Endodermal cell (in vitro differentiated cells): ENCODE data around the gene NFX1. TPM values are rescaled to one million over a fixed set of nuclear protein-coding genes. Genes with fewer than 3 reads are reported as not detected.

ENCODE experiments used
- DNase-seq: peaks from one replicate; pipeline ENCODE4 v3.0.0-alpha.2; 2017
- H3K27ac ChIP-seq: 2 replicates; pipeline ENCODE4 v1.5.1; 2013; ENCODE audit warnings: mild to moderate bottlenecking, low read depth, low read length, moderate library complexity
- H3K27me3 ChIP-seq: 2 replicates; pipeline ENCODE4 v1.6.1; 2013; ENCODE audit warnings: mild to moderate bottlenecking, low read length, moderate library complexity; ENCODE audit not compliant: insufficient read depth, control insufficient read depth, poor library complexity, severe bottlenecking
- H3K36me3 ChIP-seq: 2 replicates; pipeline ENCODE4 v1.7.0; 2013; ENCODE audit warnings: mild to moderate bottlenecking, low read length, moderate library complexity; ENCODE audit not compliant: control insufficient read depth, insufficient read depth
- H3K4me1 ChIP-seq: one replicate; pipeline ENCODE4 v1.7.0; 2013; ENCODE audit warnings: low read length; ENCODE audit not compliant: control insufficient read depth, insufficient read depth
- H3K4me3 ChIP-seq: 2 replicates; pipeline ENCODE4 v1.5.1; 2013; ENCODE audit warnings: mild to moderate bottlenecking, low read length, moderate library complexity
- H3K9ac ChIP-seq: 2 replicates; pipeline ENCODE4 v1.6.1; 2013; ENCODE audit warnings: mild to moderate bottlenecking, low read length, moderate library complexity; ENCODE audit not compliant: poor library complexity, severe bottlenecking; ENCODE audit errors: extremely low read depth
- H3K9me3 ChIP-seq: 2 replicates; pipeline ENCODE4 v1.6.1; 2013; ENCODE audit warnings: mild to moderate bottlenecking, low read length, moderate library complexity; ENCODE audit not compliant: control insufficient read depth
- H3K27ac Mint-ChIP-seq: 2 replicates; pipeline ENCODE4 v1.8.0; 2020; ENCODE audit warnings: mixed read lengths
- H3K27me3 Mint-ChIP-seq: 2 replicates; pipeline ENCODE4 v1.8.0; 2021; ENCODE audit warnings: mild to moderate bottlenecking, mixed read lengths; ENCODE audit not compliant: insufficient read depth
- H3K36me3 Mint-ChIP-seq: 2 replicates; pipeline ENCODE4 v1.8.0; 2020; ENCODE audit warnings: low read depth, mixed read lengths
- H3K4me1 Mint-ChIP-seq: 2 replicates; pipeline ENCODE4 v1.8.0; 2020; ENCODE audit warnings: mixed read lengths
- H3K4me3 Mint-ChIP-seq: 2 replicates; pipeline ENCODE4 v1.8.0; 2020; ENCODE audit warnings: mild to moderate bottlenecking, moderate library complexity, mixed read lengths
- H3K9me3 Mint-ChIP-seq: 2 replicates; pipeline ENCODE4 v1.8.0; 2020; ENCODE audit warnings: mild to moderate bottlenecking, mixed read lengths
- CTCF ChIP-seq: fragments of 200-600 bp; sonication (generic); conservative IDR thresholded peaks from 2 replicates; pipeline ENCODE4 v1.5.0; 2021; ENCODE audit warnings: antibody characterized with exemption, mild to moderate bottlenecking
- WGBS, 2 experiments: methylation state at CpG; one replicate each; pipeline versions ENCODE4 v1.1.5 to v1.1.7; 2013; ENCODE audit warnings: missing lambda C conversion rate in 2 of 2, mixed read lengths in 1 of 2; ENCODE audit not compliant: insufficient coverage in 1 of 2, insufficient read length in 1 of 2; 5-methylcytosine and 5-hydroxymethylcytosine counted together
- long read RNA-seq, 4 experiments: library from polyadenylated mRNA in 2 of 4; library from RNA in 1 of 4; library from capped mRNA in 1 of 4; stranded (forward) in 3 of 4; unstranded in 1 of 4; transcript quantifications; one replicate each; pipeline ENCODE4 v2.0.0, GENCODE V29; 2020 to 2021; ENCODE audit warnings: inconsistent platforms in 1 of 4
- polyA plus RNA-seq, 2 experiments: library from polyadenylated mRNA; stranded (reverse); fragments of 50-300 nt; gene quantifications; one replicate each; pipeline ENCODE4 v1.2.3, GENCODE V29; 2013
- total RNA-seq, 2 donors: library from RNA; stranded (reverse); fragmentation: NEBNext Ultra II Directional in 1 of 2; extraction: Animal tissue kit (Norgen Biotek cat#: 25700) in 1 of 2; gene quantifications; 2 replicates in 1 of 2; 3 replicates in 1 of 2; pipeline ENCODE4 v1.2.1, GENCODE V29; 2021

NFX1 gene
- 10 to 100 TPM; 23.1 to 24.0 TPM for total RNA-seq
- 20.8 TPM for polyA plus RNA-seq (2013, experiment 1 of 2)
- 19.0 TPM for polyA plus RNA-seq (2013, experiment 2 of 2)
- long read RNA-seq, experiment 1, partial matches to known transcripts: 7 of 14 reads
- long read RNA-seq, experiment 1, other reads (novel, unspliced or antisense): 7 of 14 reads
- long read RNA-seq, experiment 2, full-length matches to known transcripts: 24 of 45 reads
- long read RNA-seq, experiment 2, partial matches to known transcripts: 1 of 45 reads
- long read RNA-seq, experiment 2, other reads (novel, unspliced or antisense): 20 of 45 reads
- long read RNA-seq, experiment 3, full-length matches to known transcripts: 74 of 150 reads
- long read RNA-seq, experiment 3, partial matches to known transcripts: 22 of 150 reads
- long read RNA-seq, experiment 3, other reads (novel, unspliced or antisense): 54 of 150 reads
- long read RNA-seq, experiment 4, partial matches to known transcripts: 9 of 12 reads
- long read RNA-seq, experiment 4, other reads (novel, unspliced or antisense): 2 of 12 reads

- H3K4me1 Mint-ChIP-seq: peaks cover 10% of the 10 kb centered on the region
- Histone ChIP-seq H3K27ac (peak within 1 kb of the TSS; percentile 94), H3K4me1 (no peaks in the 10 kb centered on the region), H3K4me3 (peak within 1 kb of the TSS; percentile 85), H3K27me3 (no peaks in the 10 kb centered on the region), H3K9me3 (no peaks in the 10 kb centered on the region), H3K36me3 (peaks cover 34% of the 10 kb centered on the region), H3K9ac (peak within 1 kb of the TSS; percentile 99)
- peak; percentile 98 for DNase-seq
- 0% methylated on average over 22 to 63 of the region's 63 CpGs for WGBS, 2 experiments
- no peaks in the 10 kb centered on the region for H3K9me3 Mint-ChIP-seq
- TF ChIP-seq CTCF: no peak
- peaks cover 13% of the 10 kb centered on the region for H3K36me3 Mint-ChIP-seq
- H3K4me3 Mint-ChIP-seq: peak within 1 kb of the TSS; percentile 99
- H3K27me3 Mint-ChIP-seq: no peaks in the 10 kb centered on the region
- H3K27ac Mint-ChIP-seq: peak within 1 kb of the TSS; percentile 99
Observed at GRCh38 chr9:33290247-33291030, at the start of gene NFX1. Gene NFX1 (plus strand): TSS chr9:33290516. CDS start chr9:33290573, 57 bp downstream.

GRCh38 chr9:33241298-33241697, 49.0 kb upstream of the NFX1 start:
- no peak overlapping the region for H3K9ac ChIP-seq
- H3K4me1 ChIP-seq: peaks cover 13% of the 10 kb centered on the region
- H3K27ac ChIP-seq: no peak overlapping the region
- Mint-ChIP-seq H3K27ac (no peak overlapping the region), H3K27me3 (peaks cover 26% of the 10 kb centered on the region), H3K4me1 (peaks cover 8% of the 10 kb centered on the region), H3K9me3 (no peaks in the 10 kb centered on the region), H3K36me3 (no peaks in the 10 kb centered on the region), H3K4me3 (no peak overlapping the region)
- peaks cover 11% of the 10 kb centered on the region for H3K27me3 ChIP-seq
- H3K4me3 ChIP-seq: no peak overlapping the region
- WGBS, 2 experiments: 91 to 97% methylated on average over 3 to 5 of the region's 5 CpGs
- no peaks in the 10 kb centered on the region for H3K36me3 ChIP-seq
- TF ChIP-seq CTCF: no peak
- no peaks in the 10 kb centered on the region for H3K9me3 ChIP-seq
- no peak for DNase-seq

GRCh38 chr9:33242609-33243134, 47.6 kb upstream of the NFX1 start:
- Histone ChIP-seq H3K36me3 (no peaks in the 10 kb centered on the region), H3K4me1 (peaks cover 13% of the 10 kb centered on the region), H3K9ac (no peak overlapping the region), H3K9me3 (no peaks in the 10 kb centered on the region), H3K27ac (no peak overlapping the region), H3K4me3 (no peak overlapping the region), H3K27me3 (no peaks in the 10 kb centered on the region)
- H3K27ac Mint-ChIP-seq: no peak overlapping the region
- peaks cover 15% of the 10 kb centered on the region for H3K27me3 Mint-ChIP-seq
- 84 to 100% methylated on average over 4 to 5 of the region's 6 CpGs for WGBS, 2 experiments
- no peaks in the 10 kb centered on the region for H3K36me3 Mint-ChIP-seq
- no peak for TF ChIP-seq CTCF
- no peak for DNase-seq
- no peaks in the 10 kb centered on the region for H3K9me3 Mint-ChIP-seq
- peaks cover 8% of the 10 kb centered on the region for H3K4me1 Mint-ChIP-seq
- no peak overlapping the region for H3K4me3 Mint-ChIP-seq
